LNCaP clone FGC (cell line): ENCODE data around the gene PTCH2.

Source experiments
- DNase-seq: peaks from one replicate; pipeline ENCODE4 v3.0.0-alpha.2; 2011; ENCODE audit warnings: low read depth
- H3K4me3 ChIP-seq: 2 replicates; pipeline ENCODE4 v1.5.1; 2011; ENCODE audit warnings: mild to moderate bottlenecking, low read depth, low read length, control low read depth
- CTCF ChIP-seq: IDR thresholded peaks from 2 replicates; pipeline ENCODE4 v1.5.1; 2012; ENCODE audit warnings: mild to moderate bottlenecking; ENCODE audit not compliant: control insufficient read depth, insufficient read depth; ENCODE audit errors: extremely low read depth

PTCH2 gene

GRCh38 chr1:44808938-44809917 is 33.8 kb downstream of the PTCH2 start:
- no peak overlapping the region for H3K4me3 ChIP-seq
- no peak for DNase-seq
- TF ChIP-seq CTCF, result no peak

GRCh38 chr1:44808063-44808937 is 34.8 kb downstream of the PTCH2 start, which contains the start of gene BTBD19:
Gene BTBD19 (plus strand): TSS chr1:44808523. CDS start chr1:44808821, 298 bp downstream.
- no peak for TF ChIP-seq CTCF
- H3K4me3 ChIP-seq, result no peak within 1 kb of the TSS
- DNase-seq, result no peak

- peak; percentile 94 for DNase-seq
- H3K4me3 ChIP-seq, result no peak overlapping the region
- no peak for TF ChIP-seq CTCF
These were observed 35.5 kb downstream of the PTCH2 start for GRCh38 chr1:44807364-44808062.

GRCh38 chr1:44806704-44807363 is 36.2 kb downstream of the PTCH2 start, which contains the start of gene DYNLT4:
Gene DYNLT4 (minus strand): TSS chr1:44807351. CDS start chr1:44806668, 683 bp downstream.
- no peak within 1 kb of the TSS for H3K4me3 ChIP-seq
- no peak for TF ChIP-seq CTCF
- DNase-seq, result no peak

GRCh38 chr1:44806025-44806703 is 36.9 kb downstream of the PTCH2 start:
- H3K4me3 ChIP-seq, result no peak overlapping the region
- TF ChIP-seq CTCF, result no peak
- no peak for DNase-seq
